EL (cell line): ENCODE measurements around the gene HOXA7.

Experiments
- DNase-seq: peaks from one replicate; pipeline ENCODE4 v3.0.0-alpha.2; 2016

The HOXA7 gene

DNA sequence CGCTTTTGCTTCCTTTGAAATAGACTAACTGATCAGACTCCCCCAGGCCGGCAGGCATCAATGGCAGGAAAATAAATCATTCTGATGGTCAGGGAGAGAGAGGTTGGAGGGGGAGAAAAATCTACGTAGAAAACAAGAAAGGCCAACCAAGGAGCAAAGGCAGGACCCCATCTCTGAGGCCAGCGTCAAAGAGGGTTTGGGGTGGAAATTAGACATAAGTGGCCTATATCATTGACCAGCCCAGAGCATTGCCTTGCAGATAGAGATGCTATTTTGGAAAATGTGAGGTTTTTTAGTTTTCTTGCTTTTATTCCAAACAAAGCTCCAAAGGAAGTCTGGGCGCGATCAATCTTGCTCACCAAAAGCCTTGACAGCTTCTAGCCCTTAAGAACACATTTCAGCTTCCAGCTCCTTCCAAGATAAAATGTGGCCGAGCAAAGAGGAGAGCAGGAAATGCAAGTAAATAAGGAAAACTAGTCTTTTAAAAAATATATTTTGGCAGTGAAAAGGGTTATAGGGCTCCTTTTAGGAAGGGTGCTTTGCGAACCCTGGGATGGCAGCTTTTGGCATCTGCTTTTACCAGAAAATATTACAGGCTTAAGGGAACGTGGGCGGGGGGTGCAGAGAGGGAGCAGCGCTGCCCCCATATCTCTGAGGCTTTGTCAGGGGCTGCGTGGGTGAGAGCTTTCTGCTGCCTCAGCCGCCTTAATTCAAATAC is 52.0 kb downstream of the HOXA7 start:
- no peak for DNase-seq
